K562 treated with DMSO at 1 percent for 4 hours (cell line): ENCODE data around the gene SLC28A1. TPM values are rescaled to one million over a fixed set of nuclear protein-coding genes. Genes with fewer than 3 reads are reported as not detected.

Source experiments
- total RNA-seq: library from RNA; unstranded; fragments of 300-600 nt; gene quantifications from 2 replicates; pipeline ENCODE4 v1.2.3, GENCODE V29; 2022; ENCODE audit not compliant: insufficient read depth

Gene SLC28A1, protein sequence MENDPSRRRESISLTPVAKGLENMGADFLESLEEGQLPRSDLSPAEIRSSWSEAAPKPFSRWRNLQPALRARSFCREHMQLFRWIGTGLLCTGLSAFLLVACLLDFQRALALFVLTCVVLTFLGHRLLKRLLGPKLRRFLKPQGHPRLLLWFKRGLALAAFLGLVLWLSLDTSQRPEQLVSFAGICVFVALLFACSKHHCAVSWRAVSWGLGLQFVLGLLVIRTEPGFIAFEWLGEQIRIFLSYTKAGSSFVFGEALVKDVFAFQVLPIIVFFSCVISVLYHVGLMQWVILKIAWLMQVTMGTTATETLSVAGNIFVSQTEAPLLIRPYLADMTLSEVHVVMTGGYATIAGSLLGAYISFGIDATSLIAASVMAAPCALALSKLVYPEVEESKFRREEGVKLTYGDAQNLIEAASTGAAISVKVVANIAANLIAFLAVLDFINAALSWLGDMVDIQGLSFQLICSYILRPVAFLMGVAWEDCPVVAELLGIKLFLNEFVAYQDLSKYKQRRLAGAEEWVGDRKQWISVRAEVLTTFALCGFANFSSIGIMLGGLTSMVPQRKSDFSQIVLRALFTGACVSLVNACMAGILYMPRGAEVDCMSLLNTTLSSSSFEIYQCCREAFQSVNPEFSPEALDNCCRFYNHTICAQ
- total RNA-seq = not detected in 2 replicates

DNA sequence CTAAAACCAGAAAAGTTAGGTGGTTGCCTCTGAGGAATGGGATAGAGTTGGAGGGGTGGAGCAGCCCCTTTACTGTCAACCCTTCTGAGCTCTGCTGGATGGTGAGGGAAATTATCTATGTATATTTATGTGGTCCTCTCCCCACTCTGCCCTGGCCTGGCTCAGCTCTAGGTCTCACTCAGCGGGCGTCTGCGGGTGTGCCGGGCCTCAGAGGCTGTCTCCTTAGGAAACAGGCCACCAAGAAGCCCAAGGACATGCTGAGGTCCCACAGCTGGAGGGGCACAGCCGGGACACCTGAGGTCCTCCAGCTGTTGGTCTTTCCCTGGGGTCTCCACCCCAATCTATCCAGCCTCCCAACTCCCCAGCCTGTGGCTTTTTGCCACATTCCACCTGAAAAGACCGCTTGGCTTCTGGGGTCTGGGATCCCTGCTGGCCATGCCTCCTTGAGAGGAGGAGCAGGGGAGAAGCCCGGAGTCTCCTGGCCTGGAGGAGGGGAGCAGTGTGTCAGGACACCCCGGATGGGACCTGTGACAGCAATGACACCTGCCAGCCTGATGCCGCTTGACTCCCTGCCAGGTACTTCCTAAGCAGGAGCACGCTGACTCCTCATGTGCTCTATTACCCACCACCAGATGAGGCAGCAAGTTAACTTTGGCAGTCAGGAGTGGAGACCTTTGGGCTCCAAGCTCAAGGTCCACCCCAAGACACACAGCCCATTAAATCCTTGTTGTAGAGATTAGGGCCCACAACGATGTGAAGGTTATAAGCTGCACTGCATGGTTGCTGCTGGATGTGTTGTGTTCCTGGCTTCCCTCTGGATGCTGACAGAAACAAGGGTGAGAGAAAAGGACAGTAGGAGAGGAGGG lies at the start of gene SLC28A1:
Gene SLC28A1, plus strand, starts transcription at position 747 of the 866 bp plus-strand sequence. CDS start 3,099 bp downstream, outside the sequence.

DNA sequence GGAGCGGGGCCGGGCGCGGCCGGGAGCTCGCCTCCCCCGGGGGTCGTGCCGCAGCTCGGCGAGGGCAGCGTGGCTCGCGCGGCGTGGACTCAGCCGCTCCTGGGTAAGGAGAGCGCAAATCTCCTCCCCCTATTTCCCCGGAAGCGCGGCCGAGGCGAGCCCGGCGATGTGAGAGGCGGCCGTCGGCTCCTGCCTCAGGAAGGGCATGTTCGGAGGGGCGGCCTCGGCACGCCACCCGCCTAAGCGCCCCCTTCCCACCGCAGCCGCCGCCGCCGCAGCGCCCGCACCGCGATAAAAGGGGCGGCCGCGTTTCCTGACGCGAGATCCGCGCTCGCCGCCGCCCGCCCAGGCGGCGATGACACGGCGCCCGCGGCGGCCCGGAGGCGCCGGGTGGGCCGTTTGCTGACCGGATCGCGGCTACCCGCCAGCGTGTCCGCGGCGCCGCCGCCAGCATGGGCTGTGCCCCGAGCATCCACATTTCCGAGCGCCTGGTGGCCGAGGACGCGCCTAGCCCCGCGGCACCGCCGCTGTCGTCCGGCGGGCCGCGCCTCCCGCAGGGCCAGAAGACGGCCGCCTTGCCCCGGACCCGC lies 97.3 kb downstream of the SLC28A1 start, which contains the start of gene PDE8A:
Gene PDE8A, plus strand, starts transcription at position 146 of the 590 bp plus-strand sequence. Its CDS starts 307 bp downstream, at position 453.

Other genes with a start within 250 kb of the SLC28A1 start
- gene WDR73, start 230.4 kb upstream of the SLC28A1 start, total RNA-seq = 8.0 and 12.5 TPM in 2 replicates
- gene NMB, start 226.5 kb upstream of the SLC28A1 start, total RNA-seq = not detected in 2 replicates
- 222 and 226 TPM in 2 replicates for gene SEC11A, start 168.5 kb upstream of the SLC28A1 start, total RNA-seq
- gene ZNF592, start 136.1 kb upstream of the SLC28A1 start, total RNA-seq = 14.3 and 16.1 TPM in 2 replicates
- gene ALPK3, start 67.3 kb upstream of the SLC28A1 start, total RNA-seq = 0.47 and 1.2 TPM in 2 replicates
- gene PDE8A, start 97.2 kb downstream of the SLC28A1 start, total RNA-seq = 6.4 and 9.0 TPM in 2 replicates